ENCODE data around the gene FAM210A. TPM values are rescaled to one million over a fixed set of nuclear protein-coding genes. Genes with fewer than 3 reads are reported as not detected.

Gene FAM210A
- total and polyA plus RNA-seq, 9 of the 15 experiments (the other 6 are each of a cell fraction or from before 2014, with no cell fraction given) = 8.3 to 41.7 (median 19.1) TPM

DNA sequence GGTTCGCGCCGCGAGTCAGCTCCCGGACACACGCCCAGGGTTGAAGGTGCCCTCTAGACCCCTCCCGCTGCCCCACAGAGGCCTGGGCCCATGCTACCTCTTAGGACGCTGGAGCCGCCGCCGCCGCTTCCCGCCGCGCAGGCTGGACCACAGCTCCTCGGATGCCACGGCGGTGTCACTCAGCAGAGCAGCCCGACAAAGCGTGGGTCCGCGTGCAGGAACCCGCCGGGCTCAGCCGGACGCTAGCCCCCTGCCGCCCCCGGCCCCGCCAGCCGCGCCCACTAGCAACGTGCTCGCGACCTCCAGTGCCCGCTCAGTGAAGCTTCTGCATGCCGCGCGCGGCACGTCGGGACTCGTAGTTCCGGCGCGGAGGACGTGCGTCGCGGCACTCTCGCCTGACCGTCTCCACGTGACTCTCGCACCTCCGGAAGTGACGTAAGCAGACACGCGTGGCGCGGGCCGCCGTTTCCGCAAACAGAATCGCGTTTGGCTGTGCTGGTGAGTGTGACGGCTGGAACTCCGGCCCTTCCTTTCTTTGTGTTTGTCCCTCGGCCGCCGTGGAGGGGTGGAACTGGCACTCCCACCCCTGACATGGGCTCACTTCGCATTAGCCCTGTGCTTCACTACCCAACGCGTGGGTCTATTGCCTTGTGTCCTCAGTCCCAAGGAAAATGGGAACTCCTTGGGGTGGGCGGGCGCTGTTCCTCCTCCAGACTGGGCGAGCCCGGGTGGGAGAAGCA, at the start of gene FAM210A, which contains the start of gene RNMT (continued):
- TF ChIP-seq ARID3B (CRISPR knock-in tag; IDR thresholded peaks at IDR 0.05; ENCODE audit: borderline replicate concordance) (no peak), SAFB (IDR thresholded peaks at IDR 0.05; ENCODE audit: borderline replicate concordance, low read depth, low read length) (no peak), KDM5B (IDR thresholded peaks at IDR 0.05; ENCODE audit: insufficient replicate concordance, low read depth, low read length) (peak; percentile 86), CCNT2 (IDR thresholded peaks at IDR 0.05; ENCODE audit: borderline replicate concordance, extremely low read depth, insufficient read length, low read depth, low read length) (peak; percentile 53), MBD2 (IDR thresholded peaks at IDR 0.05; ENCODE audit: borderline replicate concordance, low read depth) (peak; percentile 49; the same call in 1 of the 2 replicates), ZNF431 (CRISPR knock-in tag; IDR thresholded peaks at IDR 0.05) (no peak), NCOR1 (IDR thresholded peaks at IDR 0.05) (peak; percentile 53), E2F1 (CRISPR knock-in tag; IDR thresholded peaks at IDR 0.05) (peak; percentile 62; the same call in 1 of the 2 replicates), POLR2H (tag; IDR thresholded peaks at IDR 0.05; ENCODE audit: low read depth) (peak; percentile 57; the same call in 1 of the 2 replicates), POLR2A (conservative IDR thresholded peaks at IDR 0.05) (peak; percentile 86), MTA1 (IDR thresholded peaks at IDR 0.05; ENCODE audit: borderline replicate concordance) (peak; percentile 96), PHF21A (IDR thresholded peaks at IDR 0.05; ENCODE audit: borderline replicate concordance, low read depth) (no peak), RBFOX2 (IDR thresholded peaks at IDR 0.05; ENCODE audit: low read depth, low read length) (peak; percentile 98), RB1 (IDR thresholded peaks at IDR 0.05; ENCODE audit: low read depth) (peak; percentile 65; the same call in 1 of the 2 replicates), ARID4B (CRISPR knock-in tag; IDR thresholded peaks at IDR 0.05) (peak; percentile 84), SIN3B (IDR thresholded peaks at IDR 0.05; ENCODE audit: low read depth) (peak; percentile 82; the same call in 1 of the 2 replicates), NUFIP1 (IDR thresholded peaks at IDR 0.05; ENCODE audit: partially characterized antibody) (no peak), NRF1 (conservative IDR thresholded peaks at IDR 0.05 in 1 of 2, IDR thresholded peaks at IDR 0.05 in 1 of 2) (peak; percentile 74 to 80), KLF13 (tag; IDR thresholded peaks at IDR 0.05; ENCODE audit: borderline replicate concordance, low read depth) (peak; percentile 72; the same call in 1 of the 2 replicates), MYC (IDR thresholded peaks at IDR 0.05; ENCODE audit: low read depth, low read length) (peak; percentile 96), MYC (CRISPR knock-in tag; IDR thresholded peaks at IDR 0.05; ENCODE audit: borderline replicate concordance, low read depth) (0 out of 2 replicates have a peak, but pooled peaks have one; percentile 40)

Measured in K562 (cell line).